ENCODE data around the gene PLA2G4A. TPM values are rescaled to one million over a fixed set of nuclear protein-coding genes. Genes with fewer than 3 reads are reported as not detected.

The PLA2G4A gene
- total and polyA plus RNA-seq, 2 donors (not counting 1 experiment from before 2014, with no cell fraction given), result 0.15 TPM; not detected in 1

DNA sequence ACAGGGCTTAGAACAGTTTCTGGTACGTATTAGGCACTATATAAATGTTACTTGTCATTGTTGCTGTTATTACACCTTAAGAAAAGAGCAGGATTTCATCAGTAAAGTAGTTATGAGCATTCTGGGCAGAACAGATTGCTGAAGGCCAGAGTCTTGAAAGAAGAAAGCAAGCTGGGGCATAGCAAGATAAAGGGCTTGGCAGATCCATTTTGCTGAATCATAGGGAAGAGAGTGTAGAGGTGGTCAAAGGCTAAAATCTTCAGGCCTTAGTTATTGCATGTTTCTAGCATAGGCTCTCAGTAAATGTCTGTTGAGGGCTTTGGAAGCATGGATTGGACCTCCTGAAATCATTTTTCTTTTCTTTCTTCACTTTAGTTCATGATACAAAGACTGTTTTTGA is 67.5 kb downstream of the PLA2G4A start:
- ATAC-seq (ENCODE audit: low read depth) (no peak), DNase-seq (no peak)
- H3K4me2 ChIP-seq (replicated peaks; ENCODE audit: low read depth, low read length, poor library complexity, severe bottlenecking), result no peak overlapping the region
- no peak overlapping the region for H3K4me3 Mint-ChIP-seq
- no peaks in the 10 kb centered on the region for H3K9me3 Mint-ChIP-seq (ENCODE audit: insufficient read depth)
- no CpG with 5 or more reads among the region's 1 CpG for WGBS (ENCODE audit: insufficient coverage)
- no peaks in the 10 kb centered on the region for H3K27me3 Mint-ChIP-seq
- H3K27ac Mint-ChIP-seq, result no peak overlapping the region
- H3K4me1 Mint-ChIP-seq, result no peaks in the 10 kb centered on the region
- H3K9ac ChIP-seq (ENCODE audit: low read length), result no peak overlapping the region
- no peak overlapping the region for H2AFZ ChIP-seq (ENCODE audit: insufficient read depth, low read depth, low read length, poor library complexity, severe bottlenecking)
- CTCF ChIA-PET, result no interaction called here
- no peaks in the 10 kb centered on the region for H4K20me1 ChIP-seq (ENCODE audit: control insufficient read depth, insufficient read depth, low read length, poor library complexity, severe bottlenecking)
- POLR2A ChIA-PET, result no interaction called here
- H3K4me3 ChIP-seq (ENCODE audit: control extremely low read depth in 1 of 5, extremely low read depth in 1 of 5, insufficient read depth in 1 of 5, low read depth in 2 of 5, low read length in 4 of 5), result no peak overlapping the region
- TF ChIP-seq EZH2 (IDR thresholded peaks at IDR 0.05; ENCODE audit: borderline replicate concordance, insufficient read depth, low read depth, low read length, poor library complexity, severe bottlenecking), result no peak
- TF ChIP-seq, protein P1, sequence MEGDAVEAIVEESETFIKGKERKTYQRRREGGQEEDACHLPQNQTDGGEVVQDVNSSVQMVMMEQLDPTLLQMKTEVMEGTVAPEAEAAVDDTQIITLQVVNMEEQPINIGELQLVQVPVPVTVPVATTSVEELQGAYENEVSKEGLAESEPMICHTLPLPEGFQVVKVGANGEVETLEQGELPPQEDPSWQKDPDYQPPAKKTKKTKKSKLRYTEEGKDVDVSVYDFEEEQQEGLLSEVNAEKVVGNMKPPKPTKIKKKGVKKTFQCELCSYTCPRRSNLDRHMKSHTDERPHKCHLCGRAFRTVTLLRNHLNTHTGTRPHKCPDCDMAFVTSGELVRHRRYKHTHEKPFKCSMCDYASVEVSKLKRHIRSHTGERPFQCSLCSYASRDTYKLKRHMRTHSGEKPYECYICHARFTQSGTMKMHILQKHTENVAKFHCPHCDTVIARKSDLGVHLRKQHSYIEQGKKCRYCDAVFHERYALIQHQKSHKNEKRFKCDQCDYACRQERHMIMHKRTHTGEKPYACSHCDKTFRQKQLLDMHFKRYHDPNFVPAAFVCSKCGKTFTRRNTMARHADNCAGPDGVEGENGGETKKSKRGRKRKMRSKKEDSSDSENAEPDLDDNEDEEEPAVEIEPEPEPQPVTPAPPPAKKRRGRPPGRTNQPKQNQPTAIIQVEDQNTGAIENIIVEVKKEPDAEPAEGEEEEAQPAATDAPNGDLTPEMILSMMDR (IDR thresholded peaks at IDR 0.05), result no peak
- H3K27me3 ChIP-seq (replicated peaks in 1 of 4; ENCODE audit: control extremely low read depth in 1 of 4, control insufficient read depth in 3 of 4, insufficient read depth in 4 of 4, low read length in 3 of 4), result no peaks in the 10 kb centered on the region
- H3K36me3 ChIP-seq (replicated peaks in 1 of 2; ENCODE audit: control extremely low read depth in 1 of 2, control insufficient read depth in 1 of 2, extremely low read depth in 1 of 2, insufficient read depth in 2 of 2, low read length in 1 of 2), result no peaks in the 10 kb centered on the region
- H3K9me3 ChIP-seq (ENCODE audit: control extremely low read depth in 1 of 3, control insufficient read depth in 2 of 3, insufficient read depth in 1 of 3, low read length in 2 of 3), result no peaks in the 10 kb centered on the region
- H3K4me1 ChIP-seq (ENCODE audit: control insufficient read depth in 2 of 2, insufficient read depth in 2 of 2, low read length in 2 of 2), result no peaks in the 10 kb centered on the region
- no peaks in the 10 kb centered on the region for H3K79me2 ChIP-seq (ENCODE audit: control insufficient read depth, insufficient read depth, low read length)
- intact Hi-C loops (cut with micrococcal nuclease), result no loop called here
- H3K27ac ChIP-seq (ENCODE audit: low read length in 2 of 2), result no peak overlapping the region

DNA sequence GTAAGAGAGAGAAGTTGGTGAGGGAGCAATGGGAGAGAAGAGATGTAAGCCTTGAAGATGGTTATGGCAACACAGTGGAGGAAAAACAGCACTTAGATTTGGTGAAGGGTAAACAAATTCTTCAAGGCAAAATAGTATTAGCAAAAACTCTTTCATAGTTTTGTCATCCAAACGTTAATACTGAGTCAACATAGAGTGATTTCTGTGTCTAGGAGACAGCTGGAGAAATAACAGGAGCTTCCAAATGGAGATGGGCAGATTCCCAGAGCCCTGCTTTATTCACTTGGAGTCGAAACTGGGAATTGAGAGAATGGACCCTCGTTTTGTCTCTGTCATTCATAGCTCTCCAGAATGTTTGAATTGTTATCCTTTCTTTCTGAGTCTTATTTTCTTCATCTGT is 68.3 kb downstream of the PLA2G4A start:
- H3K4me3 ChIP-seq (ENCODE audit: control extremely low read depth in 1 of 5, extremely low read depth in 1 of 5, insufficient read depth in 1 of 5, low read depth in 2 of 5, low read length in 4 of 5), result no peak overlapping the region
- TF ChIP-seq, protein P1 (IDR thresholded peaks at IDR 0.05), result no peak
- TF ChIP-seq EZH2 (IDR thresholded peaks at IDR 0.05; ENCODE audit: borderline replicate concordance, insufficient read depth, low read depth, low read length, poor library complexity, severe bottlenecking), result no peak
- no peaks in the 10 kb centered on the region for H3K9me3 ChIP-seq (ENCODE audit: control extremely low read depth in 1 of 3, control insufficient read depth in 2 of 3, insufficient read depth in 1 of 3, low read length in 2 of 3)
- H2AFZ ChIP-seq (ENCODE audit: insufficient read depth, low read depth, low read length, poor library complexity, severe bottlenecking), result no peak overlapping the region
- ATAC-seq (ENCODE audit: low read depth) (no peak), DNase-seq (no peak)
- Mint-ChIP-seq H3K4me1 (no peaks in the 10 kb centered on the region), H3K27me3 (no peaks in the 10 kb centered on the region), H3K27ac (no peak overlapping the region), H3K9me3 (ENCODE audit: insufficient read depth) (no peaks in the 10 kb centered on the region), H3K4me3 (no peak overlapping the region)
- H3K4me1 ChIP-seq (ENCODE audit: control insufficient read depth in 2 of 2, insufficient read depth in 2 of 2, low read length in 2 of 2), result no peaks in the 10 kb centered on the region
- no peaks in the 10 kb centered on the region for H3K36me3 ChIP-seq (replicated peaks in 1 of 2; ENCODE audit: control extremely low read depth in 1 of 2, control insufficient read depth in 1 of 2, extremely low read depth in 1 of 2, insufficient read depth in 2 of 2, low read length in 1 of 2)
- intact Hi-C loops (cut with micrococcal nuclease), result no loop called here
- no peaks in the 10 kb centered on the region for H3K27me3 ChIP-seq (replicated peaks in 1 of 4; ENCODE audit: control extremely low read depth in 1 of 4, control insufficient read depth in 3 of 4, insufficient read depth in 4 of 4, low read length in 3 of 4)
- WGBS (ENCODE audit: insufficient coverage), result no CpG with 5 or more reads among the region's 3 CpGs
- no peaks in the 10 kb centered on the region for H4K20me1 ChIP-seq (ENCODE audit: control insufficient read depth, insufficient read depth, low read length, poor library complexity, severe bottlenecking)
- POLR2A ChIA-PET, result no interaction called here
- H3K27ac ChIP-seq (ENCODE audit: low read length in 2 of 2), result no peak overlapping the region
- no peak overlapping the region for H3K4me2 ChIP-seq (replicated peaks; ENCODE audit: low read depth, low read length, poor library complexity, severe bottlenecking)
- no peaks in the 10 kb centered on the region for H3K79me2 ChIP-seq (ENCODE audit: control insufficient read depth, insufficient read depth, low read length)
- no peak overlapping the region for H3K9ac ChIP-seq (ENCODE audit: low read length)
- CTCF ChIA-PET, result no interaction called here

All from B cell (primary cell).